Natural killer cell (primary cell): ENCODE results near the gene IL1RN. TPM values are rescaled to one million over a fixed set of nuclear protein-coding genes. Genes with fewer than 3 reads are reported as not detected.

Source experiments
- ATAC-seq, 3 donors: fragments of 150-1000 bp in 2 of 3; fragments of 200-7000 bp in 1 of 3; cut with Tn5 transposase; 1 replicate in 1 of 3; 2 replicates in 2 of 3; pipeline ENCODE4 v1.10.0; 2021; ENCODE audit warnings: mild to moderate bottlenecking in 2 of 3, moderate library complexity in 2 of 3
- DNase-seq, 2 donors: peaks; one replicate each; pipeline versions ENCODE4 v3.0.0 to v3.0.0-alpha.2; 2013 to 2021; ENCODE audit warnings: mixed read lengths in 1 of 2
- H3K27ac ChIP-seq: one replicate; pipeline ENCODE4 v1.5.1; 2013; ENCODE audit warnings: mild to moderate bottlenecking, low read length
- H3K27me3 ChIP-seq: one replicate; pipeline ENCODE4 v1.6.1; 2013; ENCODE audit warnings: low read length; ENCODE audit not compliant: control insufficient read depth, insufficient read depth
- H3K36me3 ChIP-seq: one replicate; pipeline ENCODE4 v1.6.1; 2013; ENCODE audit warnings: low read length; ENCODE audit not compliant: control insufficient read depth, insufficient read depth
- H3K4me1 ChIP-seq: one replicate; pipeline ENCODE4 v1.6.1; 2013; ENCODE audit warnings: low read length; ENCODE audit not compliant: control insufficient read depth, insufficient read depth
- H3K4me3 ChIP-seq: one replicate; pipeline ENCODE4 v1.5.1; 2013; ENCODE audit warnings: low read length
- H3K9me3 ChIP-seq: one replicate; pipeline ENCODE4 v1.6.1; 2013; ENCODE audit warnings: low read length; ENCODE audit not compliant: control insufficient read depth, insufficient read depth
- H3K27ac Mint-ChIP-seq, 2 donors: one replicate each; pipeline ENCODE4 v1.8.0; 2022; ENCODE audit warnings: mild to moderate bottlenecking in 2 of 2, mixed read lengths in 2 of 2, moderate library complexity in 1 of 2
- H3K27me3 Mint-ChIP-seq, 2 donors: one replicate each; pipeline ENCODE4 v1.8.0; 2022; ENCODE audit warnings: low read depth in 2 of 2, mixed read lengths in 2 of 2
- H3K36me3 Mint-ChIP-seq: one replicate; pipeline ENCODE4 v1.8.0; 2022; ENCODE audit warnings: mixed read lengths
- H3K4me1 Mint-ChIP-seq, 2 donors: one replicate each; pipeline ENCODE4 v1.8.0; 2022; ENCODE audit warnings: mixed read lengths in 2 of 2
- H3K4me3 Mint-ChIP-seq: one replicate; pipeline ENCODE4 v1.8.0; 2022; ENCODE audit warnings: mild to moderate bottlenecking, moderate library complexity, mixed read lengths
- H3K9me3 Mint-ChIP-seq, 2 donors: one replicate each; pipeline ENCODE4 v1.8.0; 2022; ENCODE audit warnings: mixed read lengths in 2 of 2
- CTCF ChIP-seq: fragments of 200-600 bp; IDR thresholded peaks from one replicate; pipeline ENCODE4 v1.8.0; 2022; ENCODE audit warnings: antibody characterized with exemption
- WGBS: methylation state at CpG from one replicate; pipeline ENCODE4 v1.1.7; 2013; ENCODE audit warnings: missing lambda C conversion rate; ENCODE audit not compliant: insufficient coverage; 5-methylcytosine and 5-hydroxymethylcytosine counted together
- intact Hi-C: fragments of 100-400 bp; cut with micrococcal nuclease; formaldehyde crosslinking; loops from one replicate; pipeline ENCODE4 v1.14.2; 2022
- total RNA-seq, 4 donors: library from RNA; stranded (reverse); fragments of 120-200 nt in 1 of 4; gene quantifications; one replicate each; pipeline versions ENCODE4 v1.2.3 to v1.2.4, GENCODE V29; 2013 to 2022

Gene IL1RN
- total RNA-seq, 3 donors from 2014 or later (not counting 1 experiment from before 2014, with no cell fraction given) = 0.52 to 36.6 (median 0.91) TPM

DNA sequence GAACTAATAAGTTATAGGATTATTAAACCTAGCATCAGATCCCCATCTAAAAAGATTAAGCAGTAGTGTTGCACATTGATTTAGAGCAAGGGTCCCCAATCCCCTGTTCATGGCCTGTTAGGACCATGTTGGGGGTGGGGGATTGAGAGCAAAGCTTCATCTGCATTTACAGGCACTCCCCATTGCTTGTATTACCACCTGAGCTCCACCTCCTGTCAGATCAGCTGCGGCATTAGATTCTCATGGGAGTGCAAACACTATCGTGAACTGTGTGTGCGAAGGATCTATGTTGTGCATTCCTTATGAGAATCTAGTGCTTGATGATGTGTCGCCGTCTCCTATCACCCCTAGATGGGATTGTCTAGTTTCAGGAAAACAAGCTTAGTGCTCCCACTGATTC is 27.9 kb downstream of the IL1RN start:
- peaks cover 11% of the 10 kb centered on the region for H3K4me1 ChIP-seq
- DNase-seq (no peak), ATAC-seq (no peak)
- TF ChIP-seq CTCF = no peak
- H3K36me3 Mint-ChIP-seq = no peaks in the 10 kb centered on the region
- no peak overlapping the region for H3K27ac Mint-ChIP-seq
- peaks cover 0 to 2% of the 10 kb centered on the region in 2 donors for H3K27me3 Mint-ChIP-seq
- H3K27ac ChIP-seq = no peak overlapping the region
- H3K4me1 Mint-ChIP-seq = peaks cover 14 to 15% of the 10 kb centered on the region in 2 donors
- intact Hi-C loops = no loop called here
- WGBS = 82% methylated on average over 4 of the region's 5 CpGs
- H3K4me3 ChIP-seq = no peak overlapping the region
- no peak overlapping the region for H3K4me3 Mint-ChIP-seq
- H3K27me3 ChIP-seq = no peaks in the 10 kb centered on the region
- no peaks in the 10 kb centered on the region for H3K36me3 ChIP-seq
- H3K9me3 Mint-ChIP-seq = no peaks in the 10 kb centered on the region
- H3K9me3 ChIP-seq = no peaks in the 10 kb centered on the region

GRCh38 chr2:113156278-113157117 is 29.1 kb downstream of the IL1RN start:
- no peak overlapping the region for H3K27ac ChIP-seq
- no peak overlapping the region for H3K27ac Mint-ChIP-seq
- no peaks in the 10 kb centered on the region for H3K36me3 Mint-ChIP-seq
- H3K36me3 ChIP-seq = no peaks in the 10 kb centered on the region
- no peaks in the 10 kb centered on the region for H3K9me3 ChIP-seq
- H3K27me3 Mint-ChIP-seq = peaks cover 0 to 2% of the 10 kb centered on the region in 2 donors
- TF ChIP-seq CTCF = no peak
- ATAC-seq (no peak), DNase-seq (peak in 1 of 2 donors; percentile 29)
- H3K27me3 ChIP-seq = no peaks in the 10 kb centered on the region
- WGBS = 60% methylated on average over 10 of the region's 10 CpGs
- H3K4me1 Mint-ChIP-seq = peaks cover 14 to 15% of the 10 kb centered on the region in 2 donors
- peaks cover 11% of the 10 kb centered on the region for H3K4me1 ChIP-seq
- H3K4me3 ChIP-seq = no peak overlapping the region
- H3K9me3 Mint-ChIP-seq = no peaks in the 10 kb centered on the region
- peak overlapping the region; percentile 76 for H3K4me3 Mint-ChIP-seq
- intact Hi-C loops = no loop called here

GRCh38 chr2:113157118-113157896 is 29.9 kb downstream of the IL1RN start:
- Mint-ChIP-seq H3K36me3 (no peaks in the 10 kb centered on the region), H3K4me1 (peaks cover 14 to 15% of the 10 kb centered on the region in 2 donors), H3K9me3 (no peaks in the 10 kb centered on the region), H3K27ac (peak overlapping the region; percentile 53 to 68), H3K4me3 (peak overlapping the region; percentile 90), H3K27me3 (no peaks in the 10 kb centered on the region)
- Histone ChIP-seq H3K4me3 (peak overlapping the region; percentile 62), H3K4me1 (peaks cover 11% of the 10 kb centered on the region), H3K9me3 (no peaks in the 10 kb centered on the region), H3K36me3 (no peaks in the 10 kb centered on the region), H3K27me3 (no peaks in the 10 kb centered on the region), H3K27ac (no peak overlapping the region)
- intact Hi-C loops = no loop called here
- ATAC-seq (peak; percentile 84 to 90 (median 89)), DNase-seq (peak in 1 of 2 donors; percentile 63)
- WGBS = under 1% methylated on average over 90 of the region's 92 CpGs
- TF ChIP-seq CTCF = no peak
